ENCODE measurements around the gene UNC13A. TPM values are rescaled to one million over a fixed set of nuclear protein-coding genes. Genes with fewer than 3 reads are reported as not detected.

Gene UNC13A
- total RNA-seq, 2 experiments from 2014 or later = 0.08 TPM; not detected in 1

Other genes starting within 250 kb of the UNC13A start
- not detected for gene TMEM221, start 239.7 kb downstream of the UNC13A start, total RNA-seq
- gene NXNL1, start 227.4 kb downstream of the UNC13A start, total RNA-seq = not detected
- gene SLC27A1, start 217.8 kb downstream of the UNC13A start, total RNA-seq = 1 to 10 TPM; 2.6 to 2.8 TPM
- 10 to 100 TPM; 55.0 to 58.4 TPM for gene PGLS, start 176.7 kb downstream of the UNC13A start, total RNA-seq
- 10 to 100 TPM; 78.9 to 80.1 TPM for gene COLGALT1, start 132.7 kb downstream of the UNC13A start, total RNA-seq
- 10 to 100 TPM; 61.0 to 62.2 TPM for gene MAP1S, start 31.1 kb upstream of the UNC13A start, total RNA-seq
- gene FCHO1, start 63.1 kb upstream of the UNC13A start, total RNA-seq = 10 to 100 TPM; 35.8 to 38.7 TPM
- not detected for gene B3GNT3, start 106.8 kb upstream of the UNC13A start, total RNA-seq
- 1 to 10 TPM; 1.7 to 1.8 TPM for gene INSL3, start 133.2 kb upstream of the UNC13A start, total RNA-seq
- 10 to 100 TPM; 90.3 to 91.1 TPM for gene JAK3, start 159.6 kb upstream of the UNC13A start, total RNA-seq
- 1,000 to 10,000 TPM; 3,144 to 3,196 TPM for gene RPL18A, start 171.6 kb upstream of the UNC13A start, total RNA-seq
- gene SLC5A5, start 183.6 kb upstream of the UNC13A start, total RNA-seq = 1 to 10 TPM; 1.5 to 1.7 TPM
- gene CCDC124, start 244.7 kb upstream of the UNC13A start, total RNA-seq = 100 to 1,000 TPM; 159 to 160 TPM